IPS-NIHi11 (cell line): ENCODE results near the gene HSPA6.
"Not testable (repeated sequence)": the region's sequence is repeated elsewhere in the genome, so short reads cannot be mapped to it uniquely, and the experiment has no call there.

Experiments
- DNase-seq: peaks from one replicate; pipeline ENCODE4 v3.0.0; 2012; ENCODE audit warnings: mixed read lengths, low spot score

HSPA6 gene

GRCh38 chr1:161523817-161524741 is at the start of gene HSPA6:
Gene HSPA6, plus strand, starts transcription at chr1:161524540. Its CDS starts 119 bp downstream, at chr1:161524659.
- DNase-seq, result peak; percentile 69

- not testable (repeated sequence) for DNase-seq
Observed at GRCh38 chr1:161477711-161478110, 46.6 kb upstream of the HSPA6 start.

DNA sequence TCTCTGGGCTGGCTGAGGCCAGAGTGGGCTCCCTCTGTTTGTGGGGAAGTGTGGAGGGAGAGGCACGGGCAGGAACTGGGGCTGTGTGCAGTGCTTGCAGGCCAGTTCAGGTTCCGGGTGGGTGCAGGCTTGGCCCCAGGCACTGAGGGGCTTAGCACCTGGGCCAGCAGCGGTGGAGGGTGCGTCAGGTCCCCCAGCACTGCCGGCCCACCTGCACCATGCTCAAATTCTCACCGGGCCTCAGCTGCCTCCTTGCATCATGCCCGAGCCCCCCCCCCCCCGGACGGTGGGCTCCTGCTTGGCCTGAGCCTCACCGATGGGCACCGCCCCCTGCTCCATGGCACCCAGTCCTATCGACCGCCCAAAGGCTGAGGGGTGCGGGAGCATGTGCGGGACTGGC is 45.4 kb upstream of the HSPA6 start:
- DNase-seq, result no peak

DNA sequence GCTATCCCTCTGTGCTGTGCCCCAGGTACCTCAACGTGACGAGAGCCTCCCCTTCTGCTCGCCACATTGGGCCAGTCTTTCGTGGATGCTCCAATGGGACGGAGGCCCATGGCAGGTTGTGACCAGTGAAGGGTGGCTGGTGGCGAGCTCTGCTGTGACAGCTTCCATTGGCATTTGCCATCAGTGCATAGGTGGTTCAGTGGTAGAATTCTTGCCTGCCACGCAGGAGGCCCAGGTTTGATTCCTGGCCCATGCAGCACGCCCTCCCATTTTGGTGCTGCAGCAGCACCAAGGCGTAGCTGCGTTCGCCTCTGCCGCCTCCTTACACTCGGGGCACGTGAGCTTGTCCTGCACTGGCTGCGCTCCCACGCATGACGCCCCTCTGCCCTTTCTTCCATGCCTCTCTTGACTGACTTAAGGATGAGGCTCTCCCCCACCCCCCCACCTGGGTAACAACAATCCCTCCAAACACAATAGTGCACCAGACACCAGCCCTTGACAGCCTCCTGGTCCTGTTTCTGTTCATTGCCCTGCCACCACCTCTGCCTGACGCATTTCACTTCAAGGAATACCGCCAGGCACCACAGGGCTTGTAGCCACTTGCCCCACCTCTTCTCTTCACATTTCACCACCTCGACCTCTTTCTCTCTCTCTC is 43.8 kb upstream of the HSPA6 start:
- DNase-seq, result no peak

DNA sequence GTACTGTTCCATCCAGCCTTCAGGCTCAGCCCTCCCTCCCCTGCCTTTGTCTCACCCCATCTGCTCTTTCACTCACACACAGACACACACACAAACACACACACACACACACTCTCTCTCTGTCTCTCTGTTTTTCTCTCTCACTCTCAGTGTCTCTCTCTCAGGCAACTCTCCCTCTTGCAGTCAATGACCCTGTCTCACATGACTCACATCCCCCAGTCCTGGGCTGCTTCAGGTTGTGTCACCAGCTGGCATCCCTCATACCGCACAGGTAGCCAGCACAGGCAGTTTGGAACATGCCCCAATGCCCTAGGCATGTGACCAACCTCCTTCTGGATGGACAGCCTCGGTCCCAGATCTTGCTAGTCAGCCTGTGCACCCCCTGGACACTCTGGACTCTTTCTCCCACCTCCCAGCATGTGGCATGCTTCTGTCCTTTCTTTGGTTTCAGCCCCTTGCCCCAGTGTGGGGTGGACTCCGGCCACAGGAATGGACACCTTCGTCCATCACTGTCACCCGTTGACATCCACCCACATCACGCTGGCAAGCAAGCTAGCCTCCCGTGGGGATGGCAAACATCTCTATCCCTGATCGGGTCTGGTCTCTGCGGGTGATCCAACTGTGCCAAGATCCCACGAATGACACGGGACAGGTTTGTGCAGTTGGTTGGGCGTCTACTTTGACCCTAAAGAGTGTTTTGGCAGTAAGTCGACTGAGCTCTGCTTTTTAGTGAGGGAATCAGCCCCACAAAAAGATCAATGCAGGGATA is 42.5 kb upstream of the HSPA6 start:
- DNase-seq, result no peak

GRCh38 chr1:161482610-161483009 is 41.7 kb upstream of the HSPA6 start:
- DNase-seq, result no peak

DNA sequence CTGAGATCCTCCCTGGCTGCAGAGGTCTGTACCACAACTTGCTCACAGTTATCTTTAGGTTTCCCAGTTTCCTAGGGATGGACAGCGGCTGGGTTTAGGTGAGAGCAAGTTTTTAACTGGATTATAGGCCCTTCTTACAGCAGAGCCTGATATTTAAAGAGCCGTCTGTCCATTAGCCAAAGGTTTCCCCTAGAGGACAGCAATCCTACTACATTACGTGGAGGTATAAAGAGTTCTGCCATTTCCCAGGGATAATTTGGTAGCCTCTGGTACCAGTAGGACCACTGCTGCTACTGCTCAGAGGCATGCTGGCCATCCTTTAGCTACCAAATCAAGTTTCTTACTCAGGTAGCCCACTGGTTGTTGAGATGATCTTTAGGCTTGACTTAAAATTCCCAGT is 41.0 kb upstream of the HSPA6 start:
- DNase-seq, result no peak

- DNase-seq, result no peak
Observed at GRCh38 chr1:161484613-161485012, 39.7 kb upstream of the HSPA6 start.

GRCh38 chr1:161486806-161487741 is 37.3 kb upstream of the HSPA6 start:
- DNase-seq, result peak; percentile 71

DNA sequence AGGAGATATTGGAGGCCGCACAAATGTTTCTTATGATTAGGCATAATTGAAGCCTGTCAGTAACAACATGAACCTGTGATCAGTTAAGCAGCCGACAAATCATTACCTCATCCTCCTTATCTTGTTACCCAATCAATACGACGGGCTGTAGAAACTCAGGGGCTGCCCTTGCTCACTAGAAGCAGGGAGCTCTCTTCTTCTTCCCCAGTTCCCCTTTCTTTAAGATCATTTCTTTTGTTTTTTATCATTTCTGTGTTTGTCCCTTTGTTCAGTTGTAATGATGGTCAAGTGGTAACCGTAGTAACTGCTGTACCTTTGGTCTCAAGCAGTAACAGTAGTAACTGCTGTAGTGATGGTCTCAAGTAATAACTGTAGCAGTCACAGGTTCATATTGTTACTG is 32.9 kb upstream of the HSPA6 start:
- no peak for DNase-seq

DNA sequence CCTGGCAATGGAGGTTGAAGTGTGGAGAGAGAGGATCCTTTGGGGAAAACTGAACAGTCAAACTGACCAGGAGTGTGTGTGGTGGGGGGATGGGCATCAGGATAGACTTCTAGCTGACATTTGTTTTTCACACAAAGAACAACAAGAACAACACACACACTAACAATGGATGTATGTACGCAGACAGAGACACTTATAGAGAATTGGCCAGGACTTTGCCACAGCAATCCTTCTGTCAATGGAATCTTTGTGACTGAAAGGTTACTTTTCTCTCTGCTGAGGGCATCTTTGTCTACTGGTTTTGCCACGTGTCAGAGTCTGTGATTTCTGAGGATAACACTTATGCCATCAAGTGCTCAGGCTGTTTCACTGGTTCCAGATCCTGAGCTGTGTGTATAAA is 31.5 kb upstream of the HSPA6 start:
- DNase-seq, result no peak

GRCh38 chr1:161494091-161494735 is 30.1 kb upstream of the HSPA6 start:
- DNase-seq, result no peak

- no peak for DNase-seq
Observed at GRCh38 chr1:161495490-161495889, 28.9 kb upstream of the HSPA6 start.

- no peak for DNase-seq
Observed at GRCh38 chr1:161497961-161498360, 26.4 kb upstream of the HSPA6 start.

GRCh38 chr1:161498646-161499045 is 25.7 kb upstream of the HSPA6 start:
- DNase-seq, result no peak

GRCh38 chr1:161499099-161500039 is 25.0 kb upstream of the HSPA6 start:
- DNase-seq, result no peak

- DNase-seq, result no peak
Observed at GRCh38 chr1:161501234-161501633, 23.1 kb upstream of the HSPA6 start.

DNA sequence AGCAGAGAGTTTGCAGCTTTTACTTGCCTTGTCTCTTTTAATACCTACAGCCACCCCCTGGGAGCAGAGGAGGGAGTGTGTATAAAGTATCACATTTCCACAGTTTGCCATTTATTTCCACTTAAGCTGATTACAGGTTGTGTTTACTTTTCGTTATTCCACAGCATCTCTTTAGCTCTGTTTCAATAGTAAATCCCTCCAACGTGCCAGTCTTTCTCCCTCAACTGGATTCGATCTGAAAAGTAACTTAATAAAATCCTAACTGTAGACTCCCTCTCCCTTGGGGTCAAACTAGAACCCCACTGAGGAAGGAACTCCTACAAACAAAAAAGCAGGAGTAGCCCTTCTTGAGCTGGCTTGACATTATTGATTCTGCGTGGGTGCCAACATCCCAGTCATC is 22.2 kb upstream of the HSPA6 start:
- no peak for DNase-seq

GRCh38 chr1:161502641-161503393 is 21.5 kb upstream of the HSPA6 start:
- no peak for DNase-seq
